ENCODE results near the gene RAB40C.

The RAB40C gene

GRCh38 chr16:589658-590187 lies at the start of gene RAB40C:
Gene RAB40C, plus strand, starts transcription at chr16:590066. Its CDS starts 226 bp downstream, at chr16:590292.
- DNase-seq: peak; percentile 99

- no peak for DNase-seq
Measured at GRCh38 chr16:540645-541340, 49.1 kb upstream of the RAB40C start.

- DNase-seq: no peak
Measured at GRCh38 chr16:543301-544164, 46.3 kb upstream of the RAB40C start.

- DNase-seq: no peak
Measured at GRCh38 chr16:544517-544916, 45.3 kb upstream of the RAB40C start.

GRCh38 chr16:546909-547770 lies 42.7 kb upstream of the RAB40C start:
- peak; percentile 74 for DNase-seq

- no peak for DNase-seq
Measured at GRCh38 chr16:548586-548985, 41.3 kb upstream of the RAB40C start.

- no peak for DNase-seq
Measured at GRCh38 chr16:549544-550263, 40.2 kb upstream of the RAB40C start.

GRCh38 chr16:551210-551609 lies 38.7 kb upstream of the RAB40C start:
- no peak for DNase-seq

GRCh38 chr16:552171-552570 lies 37.7 kb upstream of the RAB40C start:
- DNase-seq: no peak

- DNase-seq: no peak
Measured at GRCh38 chr16:553601-554296, 36.1 kb upstream of the RAB40C start.

GRCh38 chr16:554297-554621 lies 35.6 kb upstream of the RAB40C start:
- DNase-seq: no peak

- DNase-seq: no peak
Measured at GRCh38 chr16:554640-555365, 35.1 kb upstream of the RAB40C start.

GRCh38 chr16:555528-556473 lies 34.1 kb upstream of the RAB40C start:
- DNase-seq: no peak

- no peak for DNase-seq
Measured at GRCh38 chr16:556474-557173, 33.2 kb upstream of the RAB40C start.

- no peak for DNase-seq
Measured at GRCh38 chr16:557463-558297, 32.2 kb upstream of the RAB40C start.

GRCh38 chr16:558298-559020 lies 31.4 kb upstream of the RAB40C start:
- DNase-seq: no peak

GRCh38 chr16:559021-559380 lies 30.9 kb upstream of the RAB40C start:
- no peak for DNase-seq

Data from stimulated activated CD8-positive, alpha-beta memory T cell treated with anti-CD3 and anti-CD28 coated beads, Interleukin-4, amount 100 ng/mL, for 48 hours (primary cell).